ENCODE results near the gene SCARB1.

Gene SCARB1

GRCh38 chr12:124844411-124845397 is 19.0 kb downstream of the SCARB1 start:
- DNase-seq (ENCODE audit: low read depth in 2 of 2), result no peak

- DNase-seq (ENCODE audit: low read depth in 2 of 2), result no peak
Observed at GRCh38 chr12:124842800-124843510, 20.7 kb downstream of the SCARB1 start.

- DNase-seq (ENCODE audit: low read depth in 2 of 2), result no peak
Observed at GRCh38 chr12:124842073-124842749, 21.5 kb downstream of the SCARB1 start.

GRCh38 chr12:124841558-124841945 is 22.1 kb downstream of the SCARB1 start:
- DNase-seq (ENCODE audit: low read depth in 2 of 2), result no peak

- DNase-seq (ENCODE audit: low read depth in 2 of 2), result no peak
Observed at GRCh38 chr12:124837958-124838803, 25.5 kb downstream of the SCARB1 start.

GRCh38 chr12:124837249-124837897 is 26.3 kb downstream of the SCARB1 start:
- no peak for DNase-seq (ENCODE audit: low read depth in 2 of 2)

- no peak for DNase-seq (ENCODE audit: low read depth in 2 of 2)
Observed at GRCh38 chr12:124836759-124837158, 26.9 kb downstream of the SCARB1 start.

- DNase-seq (ENCODE audit: low read depth in 2 of 2), result no peak
Observed at GRCh38 chr12:124835656-124836410, 27.8 kb downstream of the SCARB1 start.

- DNase-seq (ENCODE audit: low read depth in 2 of 2), result no peak
Observed at GRCh38 chr12:124834822-124835221, 28.8 kb downstream of the SCARB1 start.

- no peak for DNase-seq (ENCODE audit: low read depth in 2 of 2)
Observed at GRCh38 chr12:124833693-124834122, 30.0 kb downstream of the SCARB1 start.

- DNase-seq (ENCODE audit: low read depth in 2 of 2), result no peak
Observed at GRCh38 chr12:124832856-124833255, 30.8 kb downstream of the SCARB1 start.

- no peak for DNase-seq (ENCODE audit: low read depth in 2 of 2)
Observed at GRCh38 chr12:124831590-124831989, 32.1 kb downstream of the SCARB1 start.

- no peak for DNase-seq (ENCODE audit: low read depth in 2 of 2)
Observed at GRCh38 chr12:124830306-124830705, 33.4 kb downstream of the SCARB1 start.

GRCh38 chr12:124829708-124830304 is 33.9 kb downstream of the SCARB1 start:
- no peak for DNase-seq (ENCODE audit: low read depth in 2 of 2)

GRCh38 chr12:124829008-124829707 is 34.5 kb downstream of the SCARB1 start:
- DNase-seq (ENCODE audit: low read depth in 2 of 2), result no peak

GRCh38 chr12:124828264-124829007 is 35.2 kb downstream of the SCARB1 start:
- no peak for DNase-seq (ENCODE audit: low read depth in 2 of 2)

- DNase-seq (ENCODE audit: low read depth in 2 of 2), result no peak
Observed at GRCh38 chr12:124827588-124828184, 36.0 kb downstream of the SCARB1 start.

GRCh38 chr12:124824195-124824594 is 39.5 kb downstream of the SCARB1 start:
- DNase-seq (ENCODE audit: low read depth in 2 of 2), result no peak

Data from stimulated activated CD8-positive, alpha-beta memory T cell treated with anti-CD3 and anti-CD28 coated beads, Interleukin-2, amount 100 ng/mL, for 1 hour (primary cell).